ENCODE results near the gene TUBA1C. TPM values are rescaled to one million over a fixed set of nuclear protein-coding genes. Genes with fewer than 3 reads are reported as not detected.
"Not testable (repeated sequence)": the region's sequence is repeated elsewhere in the genome, so short reads cannot be mapped to it uniquely, and the experiment has no call there.

Gene TUBA1C
- total RNA-seq, 1 donor from 2014 or later, result 55.0 TPM

- no peak for FAIRE-seq
Measured at GRCh38 chr12:49301760-49302159, 36.9 kb downstream of the TUBA1C start.

GRCh38 chr12:49304161-49304560, 39.3 kb downstream of the TUBA1C start:
- DNase-seq (ENCODE audit: low spot score in 2 of 2), result no peak
- no peak for FAIRE-seq

More at GRCh38 chr12:49301760-49302159, 36.9 kb downstream of the TUBA1C start:
- DNase-seq (ENCODE audit: low spot score in 2 of 2), result no peak

DNA sequence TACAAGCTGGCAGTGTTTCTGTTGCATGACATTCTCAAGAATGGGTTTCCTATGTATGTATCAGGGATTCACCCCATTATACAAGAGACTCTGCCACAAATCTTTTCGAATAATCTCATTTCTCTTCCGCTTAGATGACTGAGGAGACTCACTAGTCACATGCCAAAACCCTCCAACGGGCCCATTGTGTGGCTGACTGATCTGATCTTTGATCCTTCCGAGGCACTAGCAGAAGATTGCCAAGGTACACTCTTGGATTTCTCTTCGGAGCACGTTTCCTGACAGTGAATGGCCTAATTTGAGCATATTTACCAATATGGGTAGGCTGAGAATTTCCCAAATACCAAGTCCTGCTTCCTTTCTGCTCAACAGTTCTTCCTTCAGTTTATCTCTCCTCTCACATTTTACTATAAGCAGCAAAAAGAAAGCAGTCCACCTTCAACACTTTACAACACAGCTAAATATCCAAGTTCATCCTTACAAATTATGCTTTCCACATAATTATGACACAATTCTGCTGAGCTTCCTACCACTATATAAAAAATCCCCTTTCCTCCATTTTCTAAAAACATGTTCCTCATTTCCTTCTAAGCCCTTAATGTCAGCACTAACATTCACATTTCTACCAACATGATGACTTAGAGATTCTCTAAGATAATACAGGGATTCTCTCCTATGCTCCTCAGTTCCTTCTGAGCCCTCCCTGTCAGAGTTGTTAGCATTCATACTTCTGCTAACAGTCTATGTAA, 41.1 kb downstream of the TUBA1C start:
- DNase-seq (ENCODE audit: low spot score in 2 of 2) (no peak), FAIRE-seq (no peak)

DNA sequence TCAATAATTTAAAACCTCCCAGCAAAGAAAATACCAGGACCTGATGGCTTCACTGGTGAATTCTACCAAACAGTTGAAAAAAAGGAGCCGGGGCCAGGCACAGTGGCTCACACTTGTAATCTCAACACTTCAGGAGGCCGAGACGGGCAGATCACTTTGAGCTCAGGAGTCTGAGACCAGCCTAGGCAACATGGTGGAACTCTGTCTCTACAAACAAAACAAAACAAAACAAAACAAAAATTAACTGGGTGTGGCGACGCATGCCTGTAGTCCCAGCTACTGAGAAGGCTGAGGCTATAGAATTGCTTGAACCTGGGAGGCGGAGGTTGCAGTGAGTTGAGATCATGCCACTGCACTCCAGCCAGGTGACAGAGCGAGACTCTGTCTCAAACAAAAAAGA, 44.5 kb downstream of the TUBA1C start:
- FAIRE-seq (no peak), DNase-seq (ENCODE audit: low spot score in 2 of 2) (no peak)

DNA sequence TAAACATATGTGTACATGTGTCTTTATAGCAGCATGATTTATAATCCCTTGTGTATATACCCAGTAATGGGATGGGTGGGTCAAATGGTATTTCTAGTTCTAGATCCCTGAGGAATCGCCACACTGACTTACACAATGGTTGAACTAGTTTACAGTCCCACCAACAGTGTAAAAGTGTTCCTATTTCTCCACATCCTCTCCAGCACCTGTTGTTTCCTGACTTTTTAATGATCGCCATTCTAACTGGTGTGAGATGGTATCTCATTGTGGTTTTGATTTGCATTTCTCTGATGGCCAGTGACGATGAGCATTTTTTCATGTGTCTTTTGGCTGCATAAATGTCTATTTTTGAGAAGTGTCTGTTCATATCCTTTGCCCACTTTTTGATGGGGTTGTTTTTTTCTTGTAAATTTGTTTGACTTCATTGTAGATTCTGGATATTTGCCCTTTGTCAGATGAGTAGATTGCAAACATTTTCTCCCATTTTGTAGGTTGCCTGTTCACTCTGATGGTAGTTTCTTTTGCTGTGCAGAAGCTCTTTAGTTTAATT, 45.6 kb downstream of the TUBA1C start:
- not testable (repeated sequence) for DNase-seq (ENCODE audit: low spot score in 2 of 2); FAIRE-seq

GRCh38 chr12:49314811-49315210, 49.9 kb downstream of the TUBA1C start:
- DNase-seq (ENCODE audit: low spot score in 2 of 2) (no peak), FAIRE-seq (no peak)

GRCh38 chr12:49317118-49317517, 52.2 kb downstream of the TUBA1C start:
- not testable (repeated sequence) for FAIRE-seq; DNase-seq (ENCODE audit: low spot score in 2 of 2)

DNA sequence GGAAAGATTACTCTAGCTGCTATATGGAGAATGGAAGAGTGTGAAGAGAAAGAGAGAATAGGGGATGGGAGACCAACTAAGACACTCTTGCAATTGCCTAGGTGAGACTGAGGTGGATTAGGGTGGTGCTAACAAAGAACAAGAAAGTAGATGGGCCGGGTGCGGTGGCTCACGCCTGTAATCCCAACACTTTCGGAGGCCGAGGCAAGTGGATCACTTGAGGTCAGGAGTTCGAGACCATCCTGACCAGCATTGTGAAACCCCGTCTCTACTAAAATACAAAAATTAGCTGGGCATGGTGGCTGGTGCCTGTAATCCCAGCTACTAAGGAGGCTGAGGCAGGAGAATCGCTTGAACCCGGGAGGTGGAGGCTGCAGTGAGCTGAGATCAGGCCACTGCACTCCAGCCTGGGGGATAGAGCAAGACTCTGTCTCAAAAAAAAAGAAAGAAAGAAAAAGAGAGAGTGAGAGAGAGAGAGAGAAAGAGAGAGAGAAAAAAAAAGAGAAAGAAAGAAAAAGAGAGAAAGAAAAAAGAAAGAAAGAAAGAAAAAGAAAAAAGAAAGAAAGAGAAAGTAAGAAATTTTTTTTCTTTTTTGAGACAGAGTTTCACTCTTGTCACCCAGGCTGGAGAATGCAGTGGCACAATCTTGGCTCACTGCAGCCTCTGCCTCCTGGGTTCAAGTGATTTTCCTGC, 55.7 kb downstream of the TUBA1C start:
- FAIRE-seq; DNase-seq (ENCODE audit: low spot score in 2 of 2): not testable (repeated sequence)

- no peak for DNase-seq (ENCODE audit: low spot score in 2 of 2)
- no peak for FAIRE-seq
Measured at GRCh38 chr12:49322367-49322707, 57.5 kb downstream of the TUBA1C start.

DNA sequence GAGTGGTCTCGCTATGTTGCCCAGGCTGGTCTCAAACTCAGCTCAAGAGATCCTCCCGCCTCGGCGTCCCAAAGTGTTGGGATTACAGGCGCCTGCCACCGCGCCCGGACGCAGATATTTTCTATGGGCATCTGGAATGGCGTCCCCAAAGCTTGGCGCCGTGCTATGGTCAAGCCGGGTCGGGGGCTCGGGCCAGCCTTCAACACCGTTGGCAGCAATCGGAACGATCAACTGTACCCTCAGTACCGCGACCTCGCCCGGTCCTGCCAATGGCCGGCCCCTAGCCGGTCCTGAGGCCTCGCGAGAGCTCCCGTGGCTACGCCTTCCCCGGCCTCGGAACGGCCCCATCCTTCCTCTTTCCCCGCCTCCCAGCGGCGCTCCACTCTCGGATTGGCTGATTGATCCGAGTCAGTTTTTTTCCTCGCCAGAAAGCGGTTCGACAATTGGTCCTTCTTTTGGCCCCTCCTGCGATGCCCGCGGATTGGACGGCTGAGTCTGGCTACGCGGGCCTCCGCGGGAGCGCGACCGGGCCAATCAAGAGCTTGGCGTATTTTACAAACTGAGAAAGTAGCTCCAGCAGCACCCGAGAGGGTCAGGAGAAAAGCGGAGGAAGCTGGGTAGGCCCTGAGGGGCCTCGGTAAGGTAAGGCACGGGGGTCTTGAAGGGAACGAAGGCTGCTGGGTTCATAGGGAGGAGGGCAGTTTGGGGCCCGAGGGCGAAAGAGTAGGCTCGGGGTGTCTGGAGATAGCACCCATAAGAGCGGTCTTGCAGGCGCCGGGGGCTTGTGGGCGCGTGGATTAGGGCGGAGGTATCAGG, 58.0 kb downstream of the TUBA1C start, which contains the start of gene TROAP:
TROAP (plus strand) TSS at position 548 of the 816 bp plus-strand sequence. CDS start 354 bp downstream, outside the sequence.
- DNase-seq (ENCODE audit: low spot score in 2 of 2), result peak; percentile 90 to 99
- FAIRE-seq, result peak; percentile 98

DNA sequence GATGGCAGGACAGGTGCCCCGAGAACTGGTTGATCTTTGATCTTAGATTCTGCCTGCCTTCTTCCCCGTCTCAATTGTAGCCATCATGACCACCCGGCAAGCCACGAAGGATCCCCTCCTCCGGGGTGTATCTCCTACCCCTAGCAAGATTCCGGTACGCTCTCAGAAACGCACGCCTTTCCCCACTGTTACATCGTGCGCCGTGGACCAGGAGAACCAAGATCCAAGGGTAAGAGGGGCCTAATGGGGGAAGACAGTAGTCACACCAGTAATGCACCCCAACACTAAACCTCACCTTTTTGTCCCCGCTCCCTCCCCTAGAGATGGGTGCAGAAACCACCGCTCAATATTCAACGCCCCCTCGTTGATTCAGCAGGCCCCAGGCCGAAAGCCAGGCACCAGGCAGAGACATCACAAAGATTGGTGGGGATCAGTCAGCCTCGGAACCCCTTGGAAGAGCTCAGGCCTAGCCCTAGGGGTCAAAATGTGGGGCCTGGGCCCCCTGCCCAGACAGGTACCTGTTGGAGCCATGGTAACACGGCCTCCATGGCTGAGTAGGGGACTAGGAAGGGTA, 58.7 kb downstream of the TUBA1C start:
- DNase-seq (ENCODE audit: low spot score in 2 of 2) (no peak), FAIRE-seq (no peak)

Other genes with a start within 250 kb of the TUBA1C start
- gene PRKAG1, start 246.3 kb upstream of the TUBA1C start, total RNA-seq, result 29.3 TPM
- gene KMT2D, start 204.3 kb upstream of the TUBA1C start, total RNA-seq, result 14.7 TPM
- gene RHEBL1, start 195.1 kb upstream of the TUBA1C start, total RNA-seq, result 1.2 TPM
- gene DHH, start 170.3 kb upstream of the TUBA1C start, total RNA-seq, result 0.41 TPM
- gene LMBR1L, start 154.2 kb upstream of the TUBA1C start, total RNA-seq, result 83.6 TPM
- 1,528 TPM for gene TUBA1B, start 133.7 kb upstream of the TUBA1C start, total RNA-seq
- gene TUBA1A, start 76.0 kb upstream of the TUBA1C start, total RNA-seq, result 15,800 TPM
- 0.82 TPM for gene PRPH, start 30.1 kb downstream of the TUBA1C start, total RNA-seq
- 2.9 TPM for gene TROAP, start 58.2 kb downstream of the TUBA1C start, total RNA-seq
- 0.41 TPM for gene C1QL4, start 72.1 kb downstream of the TUBA1C start, total RNA-seq
- gene DNAJC22, start 81.8 kb downstream of the TUBA1C start, total RNA-seq, result under 0.01 TPM
- gene SPATS2, start 102.4 kb downstream of the TUBA1C start, total RNA-seq, result 50.5 TPM